ENCODE measurements around the gene KLRG1.

KLRG1 gene

GRCh38 chr12:8989413-8989812 lies at the start of gene KLRG1:
TSS of gene KLRG1 (plus strand) at chr12:8989546. CDS start at chr12:8989636, 90 bp downstream.
- DNase-seq = no peak

- DNase-seq = no peak
These were observed 47.5 kb upstream of the KLRG1 start for GRCh38 chr12:8941691-8942478.

- no peak for DNase-seq
These were observed 45.7 kb upstream of the KLRG1 start for GRCh38 chr12:8943565-8944186.

GRCh38 chr12:8946733-8947132 lies 42.6 kb upstream of the KLRG1 start:
- DNase-seq = no peak

GRCh38 chr12:8947737-8948136 lies 41.6 kb upstream of the KLRG1 start:
- DNase-seq = no peak

- no peak for DNase-seq
These were observed 40.5 kb upstream of the KLRG1 start for GRCh38 chr12:8948701-8949341.

GRCh38 chr12:8949342-8950220 lies 39.8 kb upstream of the KLRG1 start, which contains the start of gene M6PR:
TSS of gene M6PR (minus strand) at chr12:8949645. CDS start at chr12:8946404, 3,241 bp downstream.
- peak; percentile 86 to 87 for DNase-seq

GRCh38 chr12:8950221-8950527 lies 39.2 kb upstream of the KLRG1 start:
- no peak for DNase-seq

GRCh38 chr12:8950702-8951478 lies 38.5 kb upstream of the KLRG1 start:
- no peak for DNase-seq

- no peak for DNase-seq
These were observed 37.6 kb upstream of the KLRG1 start for GRCh38 chr12:8951744-8952143.

- no peak for DNase-seq
These were observed 35.5 kb upstream of the KLRG1 start for GRCh38 chr12:8953773-8954402.

GRCh38 chr12:8956073-8956472 lies 33.3 kb upstream of the KLRG1 start:
- DNase-seq = no peak

GRCh38 chr12:8956772-8957171 lies 32.6 kb upstream of the KLRG1 start:
- DNase-seq = no peak

- no peak for DNase-seq
These were observed 31.8 kb upstream of the KLRG1 start for GRCh38 chr12:8957561-8957960.

GRCh38 chr12:8958066-8958465 lies 31.3 kb upstream of the KLRG1 start:
- DNase-seq = no peak

- DNase-seq = no peak
These were observed 29.2 kb upstream of the KLRG1 start for GRCh38 chr12:8960176-8960575.

- DNase-seq = no peak
These were observed 20.6 kb upstream of the KLRG1 start for GRCh38 chr12:8968761-8969160.

GRCh38 chr12:8969861-8970411 lies 19.4 kb upstream of the KLRG1 start:
- no peak for DNase-seq

GRCh38 chr12:8970432-8970831 lies 18.9 kb upstream of the KLRG1 start:
- no peak for DNase-seq

- no peak for DNase-seq
These were observed 9.2 kb upstream of the KLRG1 start for GRCh38 chr12:8980137-8980536.

GRCh38 chr12:8985213-8985754 lies 4.1 kb upstream of the KLRG1 start:
- no peak for DNase-seq
